Ovary (tissue), 9 donors: ENCODE measurements around the gene ATP5MG. TPM values are rescaled to one million over a fixed set of nuclear protein-coding genes. Genes with fewer than 3 reads are reported as not detected.

Experiments used
- DNase-seq, 5 donors: peaks; one replicate each; pipeline ENCODE4 v3.0.0-alpha.2; 2019 to 2020
- H3K27ac ChIP-seq, 2 donors: fragments of 200-600 bp; one replicate each; pipeline versions ENCODE4 v1.5.1 to v1.8.0; 2019 to 2022
- H3K27me3 ChIP-seq: fragments of 200-600 bp; one replicate; pipeline ENCODE4 v1.8.0; 2022
- H3K36me3 ChIP-seq: fragments of 200-600 bp; sonication (generic); one replicate; pipeline ENCODE4 v1.5.1; 2019
- H3K4me1 ChIP-seq: one replicate; pipeline ENCODE4 v1.8.1; 2013; ENCODE audit warnings: mild to moderate bottlenecking, moderate library complexity; ENCODE audit not compliant: insufficient read depth
- H3K4me3 ChIP-seq: fragments of 200-600 bp; sonication (generic); one replicate; pipeline ENCODE4 v1.5.1; 2017
- H3K9me3 ChIP-seq, 2 donors: fragments of 200-600 bp in 1 of 2; sonication (generic) in 1 of 2; one replicate each; pipeline versions ENCODE4 v1.5.1 to v1.8.1; 2013 to 2019; ENCODE audit warnings: mild to moderate bottlenecking in 1 of 2, moderate library complexity in 1 of 2
- EP300 ChIP-seq: sonication (generic); formaldehyde crosslinking; IDR thresholded peaks from one replicate; pipeline ENCODE4 v1.6.1; 2017; ENCODE audit warnings: antibody characterized with exemption
- POLR2A ChIP-seq: fragments of 450-650 bp; IDR thresholded peaks from one replicate; pipeline ENCODE4 v1.6.1; 2017; ENCODE audit warnings: antibody characterized with exemption, mild to moderate bottlenecking, moderate library complexity
- WGBS, 3 donors: extraction: QIAGEN DNeasy Blood & Tissue Kit in 1 of 3; methylation state at CpG; one replicate each; pipeline versions ENCODE4 v1.1.5 to v1.1.7; 2013 to 2017; 5-methylcytosine and 5-hydroxymethylcytosine counted together
- intact Hi-C, 4 donors: fragments of 100-400 bp; cut with DNase I; formaldehyde crosslinking; loops; one replicate each; pipeline versions ENCODE4 v1.11.0 to v1.15.1; 2022 to 2023
- polyA plus RNA-seq, 2 donors: library from polyadenylated mRNA; stranded (reverse); fragments of 200-250 nt in 1 of 2; fragments of 350-450 nt in 1 of 2; fragmentation: Illumina TruSeq in 1 of 2; extraction: RNeasy Lipid Tissue Mini Kit (QIAGEN cat#74804) in 1 of 2; gene quantifications; one replicate each; pipeline ENCODE4 v1.2.3, GENCODE V29; 2013 to 2014
- total RNA-seq, 7 donors: library from RNA; depleted of rRNA in 2 of 7; stranded (reverse); fragments of >200 nt in 2 of 7; fragmentation: NEBNext Ultra II Directional in 3 of 7; extraction: Animal tissue kit (Norgen Biotek cat#: 25700) in 3 of 7; gene quantifications; one replicate each; pipeline versions ENCODE4 v1.1.0 to v1.2.4, GENCODE V29; 2016 to 2023
- TF ChIP-seq, protein P1 (sequence below), 3 donors: fragments of 450-650 bp in 2 of 3; fragments of 200-600 bp in 1 of 3; IDR thresholded peaks; one replicate each; pipeline versions ENCODE4 v1.5.1 to v1.8.0; 2016 to 2022; ENCODE audit warnings: antibody characterized with exemption in 3 of 3, mild to moderate bottlenecking in 1 of 3
- donor health status: DM: no; HTN: no; CAD: no; lungs with moderate emphysema.
- donor health status: DM: no; HTN: no; CAD: no.
- donor health status: Bipolar disorder and iron deficiency.
- donor health status: DM: yes; HTN: yes; CAD: no.
- donor health status: DM: no; HTN: no; CAD: no.
- donor health status: DM: yes; HTN: yes; CAD: no.

The ATP5MG gene
- total and polyA plus RNA-seq, 9 donors = 70.5 to 450 (median 162) TPM

DNA sequence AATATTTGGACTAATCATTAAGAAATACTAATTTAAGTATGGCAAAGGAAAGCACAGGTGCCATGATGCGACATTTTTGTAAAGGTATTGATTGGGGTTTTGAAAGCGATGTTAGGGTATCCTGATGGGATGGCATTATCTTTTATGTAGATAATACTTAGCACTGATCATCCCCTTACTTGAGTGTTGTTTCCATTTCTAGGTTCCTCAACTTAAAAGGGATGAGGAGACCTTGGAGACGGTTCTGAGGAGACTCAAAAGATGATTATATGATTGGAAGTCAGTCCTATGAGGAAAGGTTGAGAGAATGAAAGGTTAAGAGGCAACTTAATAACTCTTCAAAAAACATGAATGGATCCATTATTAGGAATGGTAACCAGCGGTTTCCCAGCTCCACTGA, 46.0 kb downstream of the ATP5MG start:
- no peaks in the 10 kb centered on the region for H3K36me3 ChIP-seq
- H3K4me1 ChIP-seq = no peaks in the 10 kb centered on the region
- H3K4me3 ChIP-seq = no peak overlapping the region
- 92 to 95% (median 92%) methylated on average over 4 of the region's 4 CpGs for WGBS, 3 donors
- no peaks in the 10 kb centered on the region for H3K27me3 ChIP-seq
- H3K9me3 ChIP-seq = no peaks in the 10 kb centered on the region
- no peak for TF ChIP-seq EP300
- no peak for TF ChIP-seq POLR2A
- TF ChIP-seq, protein P1, sequence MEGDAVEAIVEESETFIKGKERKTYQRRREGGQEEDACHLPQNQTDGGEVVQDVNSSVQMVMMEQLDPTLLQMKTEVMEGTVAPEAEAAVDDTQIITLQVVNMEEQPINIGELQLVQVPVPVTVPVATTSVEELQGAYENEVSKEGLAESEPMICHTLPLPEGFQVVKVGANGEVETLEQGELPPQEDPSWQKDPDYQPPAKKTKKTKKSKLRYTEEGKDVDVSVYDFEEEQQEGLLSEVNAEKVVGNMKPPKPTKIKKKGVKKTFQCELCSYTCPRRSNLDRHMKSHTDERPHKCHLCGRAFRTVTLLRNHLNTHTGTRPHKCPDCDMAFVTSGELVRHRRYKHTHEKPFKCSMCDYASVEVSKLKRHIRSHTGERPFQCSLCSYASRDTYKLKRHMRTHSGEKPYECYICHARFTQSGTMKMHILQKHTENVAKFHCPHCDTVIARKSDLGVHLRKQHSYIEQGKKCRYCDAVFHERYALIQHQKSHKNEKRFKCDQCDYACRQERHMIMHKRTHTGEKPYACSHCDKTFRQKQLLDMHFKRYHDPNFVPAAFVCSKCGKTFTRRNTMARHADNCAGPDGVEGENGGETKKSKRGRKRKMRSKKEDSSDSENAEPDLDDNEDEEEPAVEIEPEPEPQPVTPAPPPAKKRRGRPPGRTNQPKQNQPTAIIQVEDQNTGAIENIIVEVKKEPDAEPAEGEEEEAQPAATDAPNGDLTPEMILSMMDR (IDR thresholded peaks at IDR 0.05) = no peak
- no peak overlapping the region for H3K27ac ChIP-seq
- intact Hi-C loops = no loop called here
- DNase-seq = no peak

DNA sequence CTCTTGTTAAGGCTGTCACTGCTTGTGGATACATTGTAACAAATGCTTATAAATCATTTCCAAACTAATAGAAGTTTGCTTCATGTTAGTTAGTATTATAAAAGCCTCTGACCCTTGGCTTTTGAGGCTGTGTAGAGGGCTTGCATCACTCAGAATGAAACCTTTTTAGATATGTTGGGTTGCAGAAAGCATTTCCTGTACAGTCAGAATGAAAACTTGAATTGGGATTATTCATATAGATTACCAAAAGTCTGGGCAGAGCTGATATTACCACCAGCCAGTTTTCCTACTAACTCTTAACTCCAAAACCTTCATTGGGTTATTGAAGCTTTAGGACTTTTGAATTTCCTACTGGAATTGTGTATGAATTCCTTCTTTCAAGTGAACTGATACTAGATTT, 46.9 kb downstream of the ATP5MG start:
- Histone ChIP-seq H3K4me1 (no peaks in the 10 kb centered on the region), H3K27ac (no peak overlapping the region), H3K4me3 (no peak overlapping the region), H3K27me3 (no peaks in the 10 kb centered on the region), H3K9me3 (no peaks in the 10 kb centered on the region), H3K36me3 (no peaks in the 10 kb centered on the region)
- TF ChIP-seq, protein P1 (IDR thresholded peaks at IDR 0.05) = no peak
- TF ChIP-seq POLR2A (no peak), EP300 (no peak)
- intact Hi-C loops = no loop called here
- DNase-seq = no peak

DNA sequence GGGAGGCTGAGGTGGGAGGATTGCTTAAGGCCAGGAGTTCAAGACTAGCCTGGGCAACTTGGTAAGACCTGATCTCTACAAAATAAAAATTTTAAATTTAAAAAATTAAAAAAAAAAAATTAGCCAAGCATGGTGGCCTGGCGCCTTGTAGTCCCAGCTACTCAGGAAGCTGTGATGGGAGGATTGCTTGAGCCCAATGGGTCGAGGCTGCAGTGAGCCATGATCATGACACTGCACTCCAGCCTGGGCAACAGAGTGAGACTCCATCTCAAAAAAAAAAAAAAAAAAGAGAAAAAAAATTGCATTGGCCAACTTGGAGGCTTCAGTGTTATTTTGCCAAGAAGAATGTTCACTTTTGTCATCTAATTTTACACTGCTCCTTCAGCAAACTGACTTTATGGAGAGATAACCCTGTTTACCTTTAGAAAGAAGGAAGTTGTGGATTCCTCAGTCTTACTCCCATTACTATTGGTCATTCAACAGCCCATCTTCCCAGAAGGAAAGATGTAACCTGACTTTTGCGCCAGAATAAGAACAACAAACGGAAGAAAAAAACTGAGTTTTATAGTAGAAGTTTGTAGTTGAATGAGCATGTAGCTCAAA, 48.0 kb downstream of the ATP5MG start:
- H3K4me1 ChIP-seq = peaks cover 1% of the 10 kb centered on the region
- H3K9me3 ChIP-seq = no peaks in the 10 kb centered on the region
- H3K4me3 ChIP-seq = no peak overlapping the region
- WGBS, 3 donors = 73 to 94% (median 93%) methylated on average over 4 of the region's 4 CpGs
- H3K36me3 ChIP-seq = no peaks in the 10 kb centered on the region
- intact Hi-C loops = no loop called here
- no peak overlapping the region for H3K27ac ChIP-seq
- DNase-seq = no peak
- H3K27me3 ChIP-seq = no peaks in the 10 kb centered on the region
- TF ChIP-seq, protein P1 (IDR thresholded peaks at IDR 0.05) = no peak
- TF ChIP-seq EP300 (no peak), POLR2A (no peak)

DNA sequence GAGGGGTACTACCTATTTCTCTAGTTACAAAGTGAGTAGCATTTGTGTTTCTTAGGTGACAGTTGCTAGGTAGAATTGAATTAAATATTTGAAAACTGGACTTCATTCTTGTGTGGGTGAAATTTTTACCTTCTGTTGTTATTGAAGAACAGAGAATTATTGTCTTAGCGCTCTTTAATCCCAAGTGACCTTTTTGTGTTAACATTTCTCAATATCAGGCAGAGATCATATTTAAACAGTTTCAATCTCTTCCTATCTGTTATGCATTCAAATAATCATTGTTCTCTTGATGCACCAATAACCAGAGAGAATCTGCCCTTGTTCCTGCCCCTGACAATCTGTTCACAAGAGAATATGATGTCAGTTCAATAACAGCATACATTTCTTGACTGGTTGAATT, 49.0 kb downstream of the ATP5MG start:
- Histone ChIP-seq H3K27ac (no peak overlapping the region), H3K36me3 (no peaks in the 10 kb centered on the region), H3K4me1 (peaks cover 1% of the 10 kb centered on the region), H3K4me3 (no peak overlapping the region), H3K27me3 (no peaks in the 10 kb centered on the region), H3K9me3 (no peaks in the 10 kb centered on the region)
- TF ChIP-seq EP300 (no peak), POLR2A (no peak)
- TF ChIP-seq, protein P1 (IDR thresholded peaks at IDR 0.05) = no peak
- intact Hi-C loops = no loop called here
- no peak for DNase-seq
- 96 to 99% (median 96%) methylated on average over 1 of the region's 1 CpG for WGBS, 3 donors

Other genes with a start within 250 kb of the ATP5MG start
- gene SCN4B, start 248.8 kb upstream of the ATP5MG start, total RNA-seq = 1 to 10 TPM in 1 of 7 donors, under 1 TPM in 6; 0.10 to 2.9 (median 0.52) TPM
- gene SCN4B, start 248.8 kb upstream of the ATP5MG start, polyA plus RNA-seq = 10 to 100 TPM in 1 of 2 donors, under 1 TPM in 1; 0.50 to 13.3 TPM
- 1 to 10 TPM in 2 of 7 donors, under 1 TPM in 5; 0.11 to 1.3 (median 0.35) TPM for gene SCN2B, start 225.0 kb upstream of the ATP5MG start, total RNA-seq
- gene SCN2B, start 225.0 kb upstream of the ATP5MG start, polyA plus RNA-seq = 1 to 10 TPM in 1 of 2 donors, under 1 TPM in 1; 0.38 to 2.1 TPM
- 1 to 10 TPM in 6 of 7 donors, under 1 TPM in 1; 0.79 to 5.1 (median 1.8) TPM for gene JAML, start 176.6 kb upstream of the ATP5MG start, total RNA-seq
- gene JAML, start 176.6 kb upstream of the ATP5MG start, polyA plus RNA-seq = 10 to 100 TPM in 1 of 2 donors, 1 to 10 TPM in 1; 2.0 to 18.0 TPM
- 1 to 10 TPM in 4 of 7 donors, under 1 TPM in 3; 0.25 to 7.0 (median 1.0) TPM for gene MPZL3, start 149.2 kb upstream of the ATP5MG start, total RNA-seq
- gene MPZL3, start 149.2 kb upstream of the ATP5MG start, polyA plus RNA-seq = 1 to 10 TPM in 1 of 2 donors, under 1 TPM in 1; 0.52 to 1.2 TPM
- 10 to 100 TPM in 4 of 7 donors, 1 to 10 TPM in 3; 4.4 to 42.5 (median 13.2) TPM for gene MPZL2, start 137.3 kb upstream of the ATP5MG start, total RNA-seq
- 1 to 10 TPM; 5.7 to 9.6 TPM for gene MPZL2, start 137.3 kb upstream of the ATP5MG start, polyA plus RNA-seq
- gene CD3E, start 96.9 kb upstream of the ATP5MG start, total RNA-seq = 1 to 10 TPM in 2 of 7 donors, under 1 TPM in 4, not detected in 1; 0.36 to 2.5 (median 0.59) TPM
- gene CD3E, start 96.9 kb upstream of the ATP5MG start, polyA plus RNA-seq = 10 to 100 TPM in 1 of 2 donors, under 1 TPM in 1; 0.94 to 11.0 TPM
- gene CD3D, start 58.9 kb upstream of the ATP5MG start, total RNA-seq = 1 to 10 TPM in 4 of 7 donors, under 1 TPM in 2, not detected in 1; 0.47 to 7.7 (median 1.4) TPM
- gene CD3D, start 58.9 kb upstream of the ATP5MG start, polyA plus RNA-seq = 10 to 100 TPM in 1 of 2 donors, under 1 TPM in 1; 0.85 to 11.6 TPM
- gene CD3G, start 57.3 kb upstream of the ATP5MG start, total RNA-seq = under 1 TPM in 6 of 7 donors, not detected in 1; 0.15 to 0.89 (median 0.40) TPM
- 1 to 10 TPM in 1 of 2 donors, under 1 TPM in 1; 0.17 to 1.4 TPM for gene CD3G, start 57.3 kb upstream of the ATP5MG start, polyA plus RNA-seq
- 10 to 100 TPM; 23.7 to 34.7 (median 29.4) TPM for gene UBE4A, start 42.0 kb upstream of the ATP5MG start, total RNA-seq
- gene UBE4A, start 42.0 kb upstream of the ATP5MG start, polyA plus RNA-seq = 10 to 100 TPM; 12.2 to 28.8 TPM
- 100 to 1,000 TPM in 2 of 7 donors, 10 to 100 TPM in 5; 72.0 to 107 (median 82.0) TPM for gene KMT2A, start 34.9 kb downstream of the ATP5MG start, total RNA-seq
- 10 to 100 TPM; 25.8 to 45.2 TPM for gene KMT2A, start 34.9 kb downstream of the ATP5MG start, polyA plus RNA-seq
- gene TTC36, start 125.9 kb downstream of the ATP5MG start, total RNA-seq = under 1 TPM in 4 of 7 donors, not detected in 3; 0.23 to 0.38 (median 0.37) TPM
- under 1 TPM in 1 of 2 donors, not detected in 1; 0.18 TPM for gene TTC36, start 125.9 kb downstream of the ATP5MG start, polyA plus RNA-seq
- gene TMEM25, start 129.6 kb downstream of the ATP5MG start, total RNA-seq = 10 to 100 TPM; 22.1 to 45.1 (median 32.7) TPM
- gene TMEM25, start 129.6 kb downstream of the ATP5MG start, polyA plus RNA-seq = 10 to 100 TPM; 24.2 to 27.1 TPM
- gene IFT46, start 164.3 kb downstream of the ATP5MG start, total RNA-seq = 10 to 100 TPM; 22.2 to 42.6 (median 27.9) TPM
- gene IFT46, start 164.3 kb downstream of the ATP5MG start, polyA plus RNA-seq = 10 to 100 TPM; 22.8 to 53.1 TPM
- 100 to 1,000 TPM in 5 of 7 donors, 10 to 100 TPM in 2; 60.2 to 151 (median 125) TPM for gene ARCN1, start 170.8 kb downstream of the ATP5MG start, total RNA-seq
- 100 to 1,000 TPM in 1 of 2 donors, 10 to 100 TPM in 1; 67.3 to 154 TPM for gene ARCN1, start 170.8 kb downstream of the ATP5MG start, polyA plus RNA-seq
- gene PHLDB1, start 206.0 kb downstream of the ATP5MG start, total RNA-seq = 100 to 1,000 TPM in 5 of 7 donors, 10 to 100 TPM in 2; 69.4 to 265 (median 139) TPM
- gene PHLDB1, start 206.0 kb downstream of the ATP5MG start, polyA plus RNA-seq = 10 to 100 TPM; 46.2 to 73.7 TPM